HG02623 (cell line): Measurements from ENCODE around the gene SETD2.
"Not testable (repeated sequence)": the region's sequence is repeated elsewhere in the genome, so short reads cannot be mapped to it uniquely, and the experiment has no call there.

Experiments
- ATAC-seq: cut with Tn5 transposase; IDR thresholded peaks from one replicate; pipeline ENCODE4 v1.9.1; 2021; ENCODE audit warnings: moderate library complexity; ENCODE audit not compliant: unreplicated experiment

Gene SETD2

DNA sequence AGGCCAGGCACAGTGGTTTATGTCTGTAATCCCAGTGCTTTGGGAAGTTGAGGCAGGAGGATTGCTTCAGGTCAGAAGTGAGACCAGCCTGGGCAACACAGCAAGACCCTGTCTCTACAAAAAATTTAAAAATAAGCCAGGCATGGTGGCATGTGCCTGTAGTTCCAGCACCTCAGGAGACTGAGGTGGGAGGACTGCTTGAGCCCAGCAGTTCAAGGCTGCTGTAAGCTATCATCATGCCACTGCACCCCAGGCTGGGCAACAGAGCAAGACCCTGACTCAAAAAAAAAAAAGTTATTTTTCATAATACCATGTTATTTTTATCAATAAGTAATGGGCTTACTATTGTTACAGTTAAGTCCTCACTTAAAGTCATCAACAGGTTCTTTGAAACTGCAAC, 59.7 kb downstream of the SETD2 start:
- no peak for ATAC-seq

DNA sequence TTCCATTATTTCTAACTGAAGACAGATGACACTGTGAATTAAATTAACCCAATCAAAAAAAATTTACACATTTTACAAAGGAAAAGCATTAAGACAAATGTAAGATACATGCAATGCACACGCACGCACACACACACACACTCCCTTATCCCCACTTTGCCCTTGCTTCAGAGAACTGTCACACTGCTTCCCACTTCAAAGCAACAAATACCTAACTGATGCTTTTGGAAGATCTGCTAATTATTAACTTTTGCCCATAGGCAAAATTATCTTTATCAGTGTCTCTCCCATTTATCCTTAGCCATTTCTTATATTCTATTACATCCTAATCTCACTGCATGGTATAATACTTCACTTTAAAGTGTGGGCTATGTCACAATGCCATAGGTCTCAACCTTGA, 60.3 kb downstream of the SETD2 start:
- no peak for ATAC-seq

DNA sequence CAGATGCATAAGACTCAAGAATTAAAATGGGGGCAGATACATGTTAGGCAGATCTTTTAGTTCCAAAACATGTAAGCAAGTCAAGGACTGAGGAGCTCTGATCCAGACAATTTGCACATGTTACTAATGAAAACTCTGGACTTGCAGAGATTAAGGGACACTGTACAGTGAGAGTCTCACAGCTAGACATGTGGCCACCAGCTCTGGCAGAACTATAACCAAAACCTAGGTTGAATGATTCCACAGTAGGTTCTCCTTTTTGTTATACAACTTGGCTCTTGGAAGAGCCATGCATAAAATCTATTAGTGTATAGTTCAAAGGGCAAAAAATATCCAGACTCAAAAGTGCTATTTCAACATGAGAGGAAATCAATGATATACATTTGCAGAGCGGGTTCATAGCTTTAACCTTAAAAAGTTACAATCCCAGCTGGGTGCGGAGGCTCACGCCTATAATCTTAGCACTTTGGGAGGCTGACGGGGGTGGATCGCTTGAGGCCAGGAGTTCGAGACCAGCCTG, 61.8 kb downstream of the SETD2 start:
- no peak for ATAC-seq

DNA sequence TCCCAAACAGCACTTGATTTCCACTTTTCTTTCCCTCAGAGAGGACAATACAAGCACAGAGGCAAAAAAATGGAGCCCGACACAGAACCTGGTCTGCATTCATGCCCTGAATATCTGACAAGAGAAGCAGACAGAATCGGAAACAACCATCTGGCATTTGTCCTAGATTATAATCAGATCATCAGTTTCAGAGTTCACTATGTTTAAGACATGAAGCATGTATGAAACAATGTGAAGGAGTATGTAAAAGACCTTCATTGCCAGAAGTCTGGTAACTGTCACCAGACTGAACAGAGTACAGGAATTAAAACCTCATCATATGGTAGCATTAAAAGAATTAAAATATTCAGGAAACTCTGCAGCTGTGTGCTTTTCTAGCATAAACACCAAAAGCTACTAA, 65.0 kb downstream of the SETD2 start:
- no peak for ATAC-seq

DNA sequence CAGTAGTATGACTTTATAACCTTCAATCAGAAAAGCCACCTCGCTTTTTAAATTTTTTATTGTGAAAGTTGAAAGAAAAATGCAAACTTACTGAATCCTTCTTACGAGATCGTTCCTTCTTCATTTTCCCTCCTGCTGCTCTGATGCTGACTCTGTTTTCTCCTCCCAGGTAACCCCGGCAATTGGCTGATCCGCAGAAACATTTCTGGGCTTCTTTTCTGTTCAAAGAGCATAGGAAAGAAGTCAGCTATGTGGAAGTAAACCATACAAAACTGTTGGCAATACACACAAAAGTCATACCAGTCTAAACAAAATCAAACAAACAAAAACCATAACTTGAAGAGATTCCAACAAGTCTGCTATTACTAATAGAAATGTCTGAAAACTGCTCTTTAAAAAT, 66.0 kb downstream of the SETD2 start:
- ATAC-seq: no peak

DNA sequence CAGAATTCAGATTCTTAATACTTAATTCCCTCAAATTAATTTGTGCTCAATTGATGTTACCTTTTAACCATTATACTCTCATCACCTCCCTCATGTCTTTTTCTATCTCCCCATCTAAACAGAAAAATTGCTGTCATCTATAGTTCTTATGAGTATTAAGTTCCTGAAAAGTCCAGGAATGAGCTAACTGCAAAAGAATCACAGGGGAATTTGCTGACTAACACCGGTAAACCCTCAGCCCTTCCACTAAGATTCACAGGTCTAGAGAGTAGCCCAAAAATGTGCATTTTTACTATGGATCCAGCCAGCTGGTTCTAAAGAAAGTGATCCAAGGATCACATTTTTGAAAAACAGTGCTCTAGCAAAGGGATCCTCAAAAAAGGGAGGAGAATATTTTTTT, 67.0 kb downstream of the SETD2 start:
- ATAC-seq: no peak

DNA sequence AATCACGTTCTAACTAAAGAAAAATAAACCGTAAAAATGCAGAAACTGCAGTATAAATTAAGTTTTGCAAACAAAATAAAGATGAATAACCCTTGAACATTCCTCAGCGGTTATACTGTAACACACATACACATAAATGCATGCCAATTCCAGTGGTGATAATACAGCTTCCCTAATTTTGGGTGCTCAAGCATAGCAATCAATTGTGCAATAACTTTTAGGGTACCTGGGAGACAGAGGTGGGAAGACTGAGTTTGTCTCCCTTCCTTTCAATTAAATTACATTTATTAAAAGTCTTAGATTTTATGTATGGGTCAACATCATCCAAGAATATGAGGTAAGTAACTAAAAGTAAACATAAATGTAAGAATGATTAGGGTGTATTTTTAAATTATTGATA, 71.8 kb downstream of the SETD2 start:
- ATAC-seq: no peak

DNA sequence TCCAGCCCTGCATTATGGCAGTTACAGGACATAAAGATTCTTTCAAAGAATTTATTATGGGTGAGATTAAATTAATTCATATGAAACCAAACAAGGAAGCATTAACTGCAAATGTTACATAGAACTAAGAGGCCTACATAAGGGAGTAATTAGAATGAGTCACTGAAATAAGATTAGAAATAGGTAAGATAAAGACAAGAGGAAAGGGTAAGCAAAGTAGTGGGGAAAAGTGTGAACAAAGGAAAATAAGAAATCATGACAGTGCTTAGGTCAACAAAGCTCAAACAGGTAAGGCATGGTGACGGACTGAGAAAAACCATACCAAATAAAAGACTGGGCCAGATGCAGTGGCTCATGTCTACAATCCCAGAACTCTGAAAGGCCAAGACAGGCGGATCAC, 74.3 kb downstream of the SETD2 start:
- no peak for ATAC-seq

DNA sequence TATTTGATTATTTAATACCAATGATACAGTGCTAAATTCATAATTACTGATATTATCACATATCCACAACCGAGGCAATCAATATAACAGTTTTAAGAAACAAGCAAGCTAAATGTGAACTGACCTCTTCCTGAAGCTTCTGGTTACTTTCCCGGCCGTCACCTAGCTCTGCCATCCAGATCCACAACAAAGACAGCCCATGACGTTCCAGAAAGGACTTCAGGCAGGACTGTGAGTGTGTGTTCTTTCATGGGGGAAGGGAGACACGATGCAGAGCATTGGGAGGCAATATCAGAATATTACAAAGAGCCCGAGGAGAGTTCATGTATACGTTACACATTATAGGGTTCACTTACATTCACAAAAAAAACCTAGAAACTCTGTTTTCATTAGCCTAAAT, 77.8 kb downstream of the SETD2 start:
- ATAC-seq: no peak

DNA sequence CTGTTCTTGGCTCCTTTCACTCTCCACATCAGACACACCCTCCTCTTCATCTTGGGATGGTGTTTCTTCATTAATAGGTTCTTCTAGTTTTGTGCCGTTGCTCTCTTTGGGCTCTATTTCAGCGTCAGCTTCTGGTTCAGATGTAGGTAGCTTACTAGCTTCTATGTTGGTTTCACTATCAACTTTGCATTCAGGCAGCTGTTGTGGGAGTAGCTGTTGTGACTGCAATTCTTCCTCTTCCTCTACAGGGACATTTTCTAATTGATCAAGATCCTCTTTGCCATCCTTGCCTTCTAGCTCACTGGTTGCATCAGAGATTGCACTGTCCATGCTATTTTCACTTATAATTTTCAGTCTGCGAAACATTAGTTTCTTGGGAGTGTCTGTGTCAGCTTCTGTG, 80.1 kb downstream of the SETD2 start:
- no peak for ATAC-seq

DNA sequence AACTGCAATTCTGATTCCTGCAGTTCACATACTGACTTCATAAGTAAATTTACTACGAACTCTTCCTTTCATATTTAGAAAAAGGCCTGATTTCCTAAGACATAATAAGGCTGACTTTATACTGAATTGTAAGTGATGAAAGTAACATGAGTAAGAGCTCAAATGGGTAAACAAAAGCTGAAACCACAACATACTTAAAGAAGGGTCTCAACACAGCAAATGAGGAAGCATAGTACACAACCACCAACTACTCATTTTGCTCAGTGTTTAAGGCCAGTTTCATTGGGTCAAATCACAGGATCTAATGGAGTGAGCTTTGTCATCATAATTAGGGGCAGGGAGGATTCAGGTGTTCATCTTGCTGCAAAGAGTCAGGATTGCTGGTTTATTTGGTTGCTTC, 81.4 kb downstream of the SETD2 start:
- ATAC-seq: no peak

DNA sequence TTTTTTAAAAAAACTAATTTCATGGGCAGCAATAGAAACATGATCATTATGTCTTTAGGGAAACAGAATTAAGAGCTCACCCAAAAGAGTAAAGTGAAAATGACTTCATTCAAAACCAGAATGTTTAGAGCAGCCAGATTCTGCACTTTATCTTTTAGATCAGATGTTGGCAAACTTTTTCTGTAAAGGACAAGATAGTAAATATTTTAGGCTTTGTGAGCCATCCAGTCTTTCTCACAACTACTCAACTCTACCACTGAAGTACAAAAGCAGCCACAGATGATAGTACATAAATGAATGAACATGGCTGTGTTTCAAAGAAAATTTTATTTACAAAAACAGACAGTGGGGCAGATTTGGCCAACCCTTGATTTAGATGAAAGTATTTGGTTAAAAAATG, 84.5 kb downstream of the SETD2 start:
- no peak for ATAC-seq

DNA sequence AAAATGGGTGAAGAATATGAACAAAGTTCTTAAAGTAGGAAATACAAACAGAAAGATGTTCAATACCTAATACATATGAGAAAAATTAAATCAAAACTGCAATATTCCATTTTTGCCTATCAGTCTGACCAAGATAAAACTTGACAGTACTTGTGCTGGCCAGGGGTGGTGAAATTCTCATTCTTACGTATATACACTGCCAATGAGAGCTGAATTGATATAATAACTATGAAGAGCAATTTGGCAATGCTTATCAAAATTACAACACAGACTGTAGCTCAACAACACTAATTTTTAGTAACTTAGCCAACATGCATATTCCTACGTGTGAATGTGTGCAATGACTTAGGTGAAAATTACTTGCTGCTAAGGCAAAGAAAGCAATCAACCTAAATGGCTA, 90.2 kb downstream of the SETD2 start:
- ATAC-seq: no peak

DNA sequence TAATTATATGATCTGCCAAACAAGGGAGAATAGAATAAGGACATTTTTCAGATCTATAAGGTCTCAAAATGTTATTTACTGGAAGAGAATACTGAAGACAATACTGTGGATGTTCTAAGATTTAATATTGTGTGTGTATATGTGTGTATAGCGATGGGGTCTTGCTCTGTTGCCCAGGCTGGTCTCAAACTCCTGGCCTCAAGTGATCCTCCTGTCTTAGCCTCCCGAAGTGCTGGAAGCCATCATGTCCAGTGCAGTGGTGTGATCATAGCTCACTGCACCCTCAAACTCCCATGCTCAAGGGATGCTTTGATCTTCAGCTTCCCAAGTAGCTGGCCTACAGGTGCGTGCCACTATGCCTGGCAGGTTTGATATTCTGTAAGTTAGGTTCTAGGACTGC, 93.1 kb downstream of the SETD2 start:
- no peak for ATAC-seq

DNA sequence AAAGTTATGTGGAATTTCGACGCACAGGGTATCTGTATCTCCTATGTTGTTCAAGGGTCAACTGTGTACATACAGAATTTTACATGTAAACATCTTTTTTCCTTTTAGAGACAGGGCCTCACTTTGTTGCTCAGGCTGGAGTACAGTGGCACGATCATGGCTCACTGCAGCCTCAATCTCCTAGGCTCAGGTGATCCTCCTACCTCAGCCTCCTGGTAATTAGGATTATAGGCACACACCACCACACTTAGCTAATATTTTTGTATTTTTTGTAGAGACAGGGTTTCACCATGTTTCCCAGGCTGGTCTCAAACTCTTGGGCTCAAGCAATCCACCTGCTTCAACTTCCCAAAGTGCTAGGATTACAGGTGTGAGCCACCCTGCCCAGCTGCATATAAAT, 97.7 kb downstream of the SETD2 start:
- ATAC-seq: not testable (repeated sequence)

DNA sequence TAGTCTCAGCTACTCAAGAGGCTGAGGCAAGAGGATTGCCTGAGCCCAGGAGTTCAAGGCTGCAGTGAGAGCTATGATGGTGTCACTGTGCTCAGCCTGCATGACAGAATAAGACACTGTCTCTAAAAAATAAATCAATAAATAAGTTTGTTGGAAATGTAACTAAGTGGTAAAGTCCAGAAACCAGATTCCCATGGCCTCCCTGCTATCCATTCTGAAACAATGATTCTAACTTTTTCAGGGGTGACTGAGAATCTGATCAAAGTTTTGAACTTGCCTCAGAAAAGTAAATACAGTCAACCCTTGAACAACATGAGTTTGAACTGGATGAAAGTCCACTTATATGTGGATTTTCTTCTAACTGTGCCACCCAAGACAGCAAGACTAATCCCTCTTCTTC, 98.2 kb downstream of the SETD2 start:
- no peak for ATAC-seq

DNA sequence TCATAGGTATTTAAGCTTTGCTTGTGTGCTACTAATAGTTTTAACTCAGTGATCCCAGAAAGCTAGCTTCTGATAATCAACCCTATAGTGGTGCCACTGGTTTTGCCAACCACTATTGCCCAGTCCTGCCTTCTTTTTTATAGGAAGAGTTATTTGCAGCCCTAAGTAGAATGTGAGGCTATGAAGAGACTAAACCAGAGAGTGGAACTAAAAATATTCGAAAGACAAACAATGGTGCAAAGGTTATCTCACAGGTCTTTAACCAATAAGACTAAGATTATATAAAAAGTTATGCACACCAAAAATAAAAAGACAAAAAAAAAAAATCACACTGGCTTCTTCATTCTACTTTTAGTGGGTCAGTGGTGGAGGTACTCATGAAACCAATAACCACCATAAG, 98.9 kb downstream of the SETD2 start:
- no peak for ATAC-seq

DNA sequence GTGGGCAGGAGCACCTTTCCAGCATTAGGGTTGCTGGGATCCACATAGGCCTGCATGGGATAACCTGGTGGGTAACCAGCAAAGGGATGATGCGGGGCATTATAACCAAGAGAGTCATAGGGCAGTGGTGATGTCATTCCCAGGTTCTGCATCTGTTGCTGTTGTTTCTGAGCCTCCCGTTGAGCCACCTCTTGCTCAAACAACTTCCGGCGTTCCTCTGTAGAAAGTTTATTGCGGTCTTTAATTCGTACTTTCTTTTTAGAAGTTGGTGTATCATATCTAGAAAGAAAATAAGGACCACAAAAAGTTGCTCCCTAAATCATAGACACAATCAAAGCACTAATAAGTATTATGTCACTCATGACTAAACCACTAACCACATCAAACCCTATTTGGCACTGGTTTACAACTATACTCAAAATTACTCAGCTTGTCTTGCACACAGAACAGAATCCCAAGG, 106.7 kb downstream of the SETD2 start:
- no peak for ATAC-seq

DNA sequence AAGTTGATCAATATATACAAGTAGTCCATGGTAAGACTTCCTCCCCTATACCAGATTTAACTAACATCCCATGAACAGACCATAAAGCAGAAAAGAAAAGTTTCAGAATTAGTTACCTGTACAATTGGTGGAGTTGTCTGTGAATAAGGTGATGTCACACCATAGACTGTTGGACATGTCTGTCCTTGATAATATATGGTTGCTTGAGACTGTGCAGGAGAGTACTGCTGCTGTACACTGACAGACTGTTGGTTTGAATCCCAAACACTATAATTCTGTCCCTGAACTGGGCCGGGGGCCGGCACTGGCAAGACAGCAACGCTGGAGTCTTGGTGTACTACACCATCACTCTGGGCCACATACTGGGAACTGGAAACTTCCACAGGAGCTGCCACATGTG, 107.2 kb downstream of the SETD2 start:
- no peak for ATAC-seq

DNA sequence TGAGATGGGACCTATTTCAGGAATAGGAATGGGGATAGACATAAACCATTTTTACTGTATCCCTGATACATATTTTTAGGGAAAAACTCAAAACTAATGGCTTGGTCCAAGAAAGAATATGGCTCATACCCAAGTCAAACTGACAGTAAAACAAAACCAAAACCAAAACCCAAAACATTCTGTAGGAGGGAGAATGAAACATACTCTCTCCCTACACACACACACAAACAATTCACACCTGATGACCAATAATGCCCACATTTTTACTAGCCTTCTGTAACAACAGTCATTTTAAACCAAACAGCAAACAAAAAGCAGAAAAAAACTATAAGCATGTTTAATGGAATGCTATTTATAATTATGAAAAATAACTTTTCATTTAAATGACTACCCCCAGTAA, 109.5 kb downstream of the SETD2 start:
- no peak for ATAC-seq

DNA sequence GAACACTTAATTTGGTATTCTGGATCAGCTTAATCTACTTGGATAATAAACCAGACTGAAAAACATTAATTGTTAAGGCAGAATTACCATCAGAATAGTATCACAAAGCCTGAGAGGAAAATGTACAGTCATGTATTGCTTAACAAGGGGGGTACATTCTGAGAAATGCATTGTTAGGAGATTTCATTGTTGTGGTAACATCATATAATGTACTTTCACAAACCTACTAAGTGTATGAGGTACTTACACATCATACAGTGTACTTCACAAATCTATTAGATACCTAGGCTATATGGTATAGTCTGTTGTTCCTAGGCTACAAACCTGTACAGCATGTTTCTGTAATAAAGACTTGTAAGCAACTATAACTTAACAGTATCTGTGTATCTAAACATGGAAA, 116.2 kb downstream of the SETD2 start:
- ATAC-seq: no peak

DNA sequence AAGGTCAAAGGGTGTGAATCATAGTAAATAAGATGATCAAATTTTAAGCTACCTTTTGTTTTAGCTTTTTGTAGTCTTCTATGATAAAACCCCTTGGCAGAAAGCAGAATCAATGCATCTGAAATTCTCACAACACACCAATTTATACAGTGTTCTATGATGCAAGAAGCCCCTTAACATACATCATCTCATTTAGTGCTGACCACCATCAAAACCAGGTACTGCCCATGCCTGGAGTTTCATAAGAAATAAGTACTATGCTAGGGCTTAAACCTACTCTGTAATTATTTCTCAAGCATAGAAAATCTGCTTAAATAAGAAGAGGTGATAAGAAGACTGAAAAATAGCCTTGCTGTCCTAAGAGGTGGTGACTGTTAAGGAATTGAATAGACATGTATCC, 116.8 kb downstream of the SETD2 start:
- no peak for ATAC-seq

DNA sequence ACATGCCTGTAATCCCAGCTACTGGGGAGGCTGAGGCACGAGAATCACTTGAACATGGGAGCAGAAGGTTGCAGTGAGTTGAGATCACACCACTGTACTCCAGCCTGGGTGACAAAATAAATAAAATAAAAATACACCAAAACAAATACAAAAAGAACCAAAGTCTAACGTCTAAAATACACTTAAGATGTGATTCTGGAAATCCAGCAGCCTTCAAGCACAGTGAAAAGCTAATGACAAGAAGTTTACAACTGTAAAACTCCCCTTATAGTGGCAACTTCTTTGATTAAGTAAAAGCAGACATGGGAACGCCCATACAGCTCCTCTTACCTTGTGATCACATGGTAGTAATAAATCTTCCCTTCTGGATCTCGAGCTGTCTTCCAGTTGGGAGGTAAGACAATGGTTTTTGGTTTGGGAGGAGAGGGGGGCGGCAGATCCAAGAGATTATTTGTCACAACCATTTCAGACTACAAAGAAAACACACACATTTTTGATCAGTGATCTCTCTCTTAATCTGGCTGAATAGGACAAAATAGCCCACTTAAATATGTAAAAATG, 121.6 kb downstream of the SETD2 start:
- no peak for ATAC-seq

DNA sequence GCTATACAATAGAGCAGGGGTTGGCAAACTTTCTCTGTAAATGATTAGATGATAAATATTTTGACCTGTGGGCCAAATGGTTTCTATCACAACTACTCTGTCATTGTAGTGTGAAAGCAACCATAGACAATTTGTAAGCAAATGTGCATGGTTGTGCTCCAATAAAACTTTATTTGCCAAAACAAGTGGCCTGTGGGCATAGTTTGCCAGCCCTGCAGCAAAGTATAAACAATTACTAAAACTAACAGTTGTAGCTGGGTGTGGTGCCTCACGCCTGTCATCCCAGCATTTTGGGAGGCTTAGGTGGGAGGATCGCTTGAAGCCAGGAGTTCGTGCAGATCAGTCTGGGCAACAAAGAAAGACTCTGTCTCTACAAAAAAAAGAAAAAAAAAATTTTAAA, 122.8 kb downstream of the SETD2 start:
- no peak for ATAC-seq
